DOHH2 (cell line): ENCODE measurements around the gene CHST1.

Source experiments
- H3F3A ChIP-seq: fragments of 200-600 bp; sonication (generic), shearing (Covaris generic); 2 replicates; pipeline ENCODE4 v1.6.0; 2016; ENCODE audit warnings: antibody characterized with exemption, mild to moderate bottlenecking; ENCODE audit not compliant: control insufficient read depth, insufficient read depth
- H3K27ac ChIP-seq: fragments of 200-600 bp; sonication (generic); 2 replicates; pipeline ENCODE4 v1.5.1; 2014; ENCODE audit warnings: low read depth, mild to moderate bottlenecking, low read length, moderate library complexity
- H3K27me3 ChIP-seq: fragments of 200-600 bp; sonication (generic); 2 replicates; pipeline ENCODE4 v1.6.1; 2014; ENCODE audit warnings: mild to moderate bottlenecking, low read length, mixed read lengths; ENCODE audit not compliant: control insufficient read depth
- H3K36me3 ChIP-seq: fragments of 200-600 bp; sonication (generic); 2 replicates; pipeline ENCODE4 v1.6.1; 2014; ENCODE audit warnings: mild to moderate bottlenecking, low read length, moderate library complexity, mixed read lengths; ENCODE audit not compliant: control insufficient read depth
- H3K4me1 ChIP-seq: fragments of 200-600 bp; sonication (generic); 2 replicates; pipeline ENCODE4 v1.6.1; 2014; ENCODE audit warnings: mild to moderate bottlenecking, low read length, mixed read lengths; ENCODE audit not compliant: control insufficient read depth
- H3K4me2 ChIP-seq: fragments of 200-600 bp; sonication (generic); 2 replicates; pipeline ENCODE4 v1.6.0; 2014; ENCODE audit warnings: mild to moderate bottlenecking, low read length, moderate library complexity
- H3K4me3 ChIP-seq: fragments of 200-600 bp; sonication (generic); 2 replicates; pipeline ENCODE4 v1.5.1; 2014; ENCODE audit warnings: mild to moderate bottlenecking, low read length, mixed read lengths
- H3K79me2 ChIP-seq: fragments of 200-600 bp; sonication (generic); 2 replicates; pipeline ENCODE4 v1.6.1; 2014; ENCODE audit warnings: mild to moderate bottlenecking, low read length, mixed read lengths; ENCODE audit not compliant: control insufficient read depth
- H3K9me2 ChIP-seq: fragments of 200-600 bp; sonication (generic); replicated peaks from 2 replicates; pipeline ENCODE4 v1.6.1; 2014; ENCODE audit warnings: mild to moderate bottlenecking, low read length, mixed read lengths; ENCODE audit not compliant: control insufficient read depth
- H3K9me3 ChIP-seq: fragments of 200-600 bp; sonication (generic); 2 replicates; pipeline ENCODE4 v1.6.1; 2014; ENCODE audit warnings: antibody characterized with exemption, low read length, mixed read lengths; ENCODE audit not compliant: control insufficient read depth, insufficient read depth
- H4K20me1 ChIP-seq: fragments of 200-600 bp; sonication (generic); 2 replicates; pipeline ENCODE4 v1.6.0; 2014; ENCODE audit warnings: low read depth, mild to moderate bottlenecking, antibody characterized with exemption, low read length, moderate library complexity; ENCODE audit not compliant: control insufficient read depth, insufficient read depth
- EZH2phosphoT487 ChIP-seq: fragments of 200-600 bp; sonication (generic); IDR thresholded peaks from 2 replicates; pipeline ENCODE4 v1.6.1; 2017; ENCODE audit warnings: borderline replicate concordance, mild to moderate bottlenecking, antibody characterized with exemption, low read length, moderate library complexity, mixed read lengths
- TF ChIP-seq, protein P1 (sequence below): fragments of 200-600 bp; sonication (generic); IDR thresholded peaks from one replicate; pipeline ENCODE4 v1.5.1; 2014; ENCODE audit warnings: antibody characterized with exemption, mild to moderate bottlenecking, low read depth, low read length; ENCODE audit not compliant: poor library complexity, severe bottlenecking

CHST1 gene

DNA sequence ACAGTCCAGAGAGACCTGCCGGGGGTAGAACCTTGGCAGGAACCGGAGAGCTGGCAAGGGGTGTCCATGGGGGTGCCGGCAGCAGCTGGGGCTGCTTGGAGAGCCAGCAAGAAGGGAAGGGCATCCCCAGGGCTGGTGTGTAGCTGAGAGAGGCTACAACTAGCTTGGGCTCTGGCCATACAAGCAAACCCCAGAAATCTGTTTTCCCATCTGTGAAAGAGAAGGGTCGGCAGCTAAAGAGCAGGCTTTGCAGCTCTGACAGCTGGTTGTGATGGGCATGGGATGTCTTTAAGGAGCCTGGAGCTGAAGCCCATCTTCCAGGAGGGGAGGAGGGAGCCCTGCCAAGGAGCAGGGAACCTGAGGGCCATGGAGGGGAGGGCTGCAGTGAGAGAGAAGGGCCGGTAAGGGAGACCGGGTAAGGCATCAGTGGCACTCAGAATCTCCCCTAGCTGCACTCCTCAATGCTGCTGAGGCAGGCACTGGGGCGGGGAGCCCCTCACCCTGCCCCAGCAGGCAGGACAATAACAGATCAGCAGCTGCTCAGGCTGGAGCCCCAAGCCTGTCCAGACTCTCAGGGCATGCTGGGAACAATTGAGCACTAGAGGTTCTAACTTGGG, 3.9 kb downstream of the CHST1 start:
- no peaks in the 10 kb centered on the region for H3K79me2 ChIP-seq
- no peaks in the 10 kb centered on the region for H3K9me2 ChIP-seq
- no peak overlapping the region for H3K27ac ChIP-seq
- no peaks in the 10 kb centered on the region for H3K9me3 ChIP-seq
- H3K27me3 ChIP-seq = peaks cover 36% of the 10 kb centered on the region
- H3F3A ChIP-seq = no peaks in the 10 kb centered on the region
- no peak overlapping the region for H3K4me3 ChIP-seq
- H3K4me2 ChIP-seq = no peak overlapping the region
- H3K36me3 ChIP-seq = no peaks in the 10 kb centered on the region
- TF ChIP-seq, protein P1, sequence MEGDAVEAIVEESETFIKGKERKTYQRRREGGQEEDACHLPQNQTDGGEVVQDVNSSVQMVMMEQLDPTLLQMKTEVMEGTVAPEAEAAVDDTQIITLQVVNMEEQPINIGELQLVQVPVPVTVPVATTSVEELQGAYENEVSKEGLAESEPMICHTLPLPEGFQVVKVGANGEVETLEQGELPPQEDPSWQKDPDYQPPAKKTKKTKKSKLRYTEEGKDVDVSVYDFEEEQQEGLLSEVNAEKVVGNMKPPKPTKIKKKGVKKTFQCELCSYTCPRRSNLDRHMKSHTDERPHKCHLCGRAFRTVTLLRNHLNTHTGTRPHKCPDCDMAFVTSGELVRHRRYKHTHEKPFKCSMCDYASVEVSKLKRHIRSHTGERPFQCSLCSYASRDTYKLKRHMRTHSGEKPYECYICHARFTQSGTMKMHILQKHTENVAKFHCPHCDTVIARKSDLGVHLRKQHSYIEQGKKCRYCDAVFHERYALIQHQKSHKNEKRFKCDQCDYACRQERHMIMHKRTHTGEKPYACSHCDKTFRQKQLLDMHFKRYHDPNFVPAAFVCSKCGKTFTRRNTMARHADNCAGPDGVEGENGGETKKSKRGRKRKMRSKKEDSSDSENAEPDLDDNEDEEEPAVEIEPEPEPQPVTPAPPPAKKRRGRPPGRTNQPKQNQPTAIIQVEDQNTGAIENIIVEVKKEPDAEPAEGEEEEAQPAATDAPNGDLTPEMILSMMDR = no peak
- TF ChIP-seq EZH2phosphoT487 = no peak
- no peaks in the 10 kb centered on the region for H4K20me1 ChIP-seq
- H3K4me1 ChIP-seq = no peaks in the 10 kb centered on the region

DNA sequence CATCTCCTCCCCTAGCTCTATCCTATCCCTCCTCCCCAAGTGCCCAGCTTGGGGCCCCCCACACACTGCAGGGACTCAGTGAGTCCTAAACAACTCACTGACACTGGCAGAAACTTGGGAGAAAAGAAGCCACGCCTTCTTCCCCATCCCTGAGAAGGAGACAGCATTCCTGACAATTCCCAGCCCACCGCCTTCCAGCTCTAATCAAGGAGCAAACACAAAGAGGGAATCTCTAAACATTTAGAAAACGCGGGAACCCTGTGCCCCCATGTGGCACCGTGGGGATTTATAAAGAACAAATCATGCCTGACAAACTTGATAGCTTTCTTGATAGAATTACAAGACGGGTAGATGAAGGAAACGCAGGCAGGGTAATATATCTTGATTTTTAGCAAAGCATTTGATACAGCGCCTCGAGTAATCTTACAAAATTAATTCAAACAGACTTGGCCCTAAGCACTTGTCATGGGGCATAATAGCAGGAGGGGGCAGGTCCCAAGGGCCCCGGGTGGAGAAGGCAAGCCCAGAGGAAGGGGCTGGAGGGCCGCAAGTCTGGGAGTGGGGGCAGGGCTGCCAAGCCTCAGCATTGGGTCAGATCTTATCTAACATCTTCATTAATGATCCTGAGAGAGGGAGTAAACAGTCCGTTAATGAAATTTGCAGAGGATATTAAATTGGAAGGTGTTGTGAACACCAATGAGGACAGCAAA, 4.5 kb downstream of the CHST1 start:
- Histone ChIP-seq H3K9me3 (no peaks in the 10 kb centered on the region), H4K20me1 (no peaks in the 10 kb centered on the region), H3K79me2 (no peaks in the 10 kb centered on the region), H3K9me2 (no peaks in the 10 kb centered on the region), H3K4me1 (no peaks in the 10 kb centered on the region), H3F3A (no peaks in the 10 kb centered on the region), H3K27me3 (peaks cover 29% of the 10 kb centered on the region), H3K4me3 (no peak overlapping the region), H3K36me3 (no peaks in the 10 kb centered on the region), H3K27ac (no peak overlapping the region), H3K4me2 (no peak overlapping the region)
- no peak for TF ChIP-seq EZH2phosphoT487
- TF ChIP-seq, protein P1 = no peak

DNA sequence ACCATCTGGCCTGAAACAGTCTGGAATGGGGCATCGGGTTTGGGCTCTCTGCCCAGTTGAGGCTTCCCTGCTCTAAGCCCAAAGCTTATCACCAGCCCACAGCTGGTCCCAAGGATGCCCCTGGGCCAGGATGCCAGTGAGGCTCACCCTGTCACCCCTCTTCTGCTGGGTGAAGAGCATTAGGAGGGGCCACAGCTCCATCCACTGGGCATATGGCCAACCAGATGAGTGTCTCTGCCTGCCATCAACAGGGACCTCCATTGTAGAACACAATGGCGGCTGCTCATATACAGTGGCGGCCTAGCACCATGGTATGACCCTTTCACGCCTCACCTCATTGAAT, 5.6 kb downstream of the CHST1 start:
- Histone ChIP-seq H3K36me3 (no peaks in the 10 kb centered on the region), H3K27me3 (peaks cover 27% of the 10 kb centered on the region), H3K9me2 (no peaks in the 10 kb centered on the region), H3F3A (no peaks in the 10 kb centered on the region), H3K4me3 (no peak overlapping the region), H4K20me1 (no peaks in the 10 kb centered on the region), H3K4me1 (peaks cover 4% of the 10 kb centered on the region), H3K9me3 (no peaks in the 10 kb centered on the region), H3K27ac (no peak overlapping the region), H3K4me2 (no peak overlapping the region), H3K79me2 (no peaks in the 10 kb centered on the region)
- TF ChIP-seq, protein P1 = no peak
- TF ChIP-seq EZH2phosphoT487 = no peak
